ENCODE data around the gene BRME1. TPM values are rescaled to one million over a fixed set of nuclear protein-coding genes. Genes with fewer than 3 reads are reported as not detected.

BRME1 gene
- total RNA-seq, 1 experiment from 2014 or later: 1.7 TPM

DNA sequence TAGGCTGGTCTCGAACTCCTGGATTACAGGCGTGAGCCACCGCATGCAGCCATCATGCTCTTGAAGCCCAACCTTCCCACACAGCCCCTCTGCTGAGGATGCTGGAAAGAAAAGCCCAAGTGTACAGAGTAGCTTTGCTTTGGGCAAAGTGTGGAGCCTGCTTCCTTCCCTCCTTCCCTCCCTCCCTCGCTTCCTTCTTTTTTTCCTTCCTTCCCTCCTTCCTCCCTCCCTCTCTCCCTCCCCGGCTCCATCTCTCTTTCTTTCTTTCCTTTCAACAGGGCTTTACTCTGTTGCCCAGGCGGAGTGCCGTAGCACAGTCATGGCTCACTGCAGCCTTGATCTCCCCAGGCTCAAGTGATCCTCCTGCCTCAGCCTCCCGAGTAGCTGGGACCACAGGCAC, 2.8 kb upstream of the BRME1 start:
- Histone ChIP-seq H3K27me3 (ENCODE audit: insufficient read depth, low read length) (no peaks in the 10 kb centered on the region), H3K9me3 (ENCODE audit: control insufficient read depth in 1 of 2, insufficient read depth in 1 of 2, low read depth in 1 of 2, low read length in 2 of 2) (no peaks in the 10 kb centered on the region), H3K4me1 (ENCODE audit: control insufficient read depth in 1 of 2, insufficient read depth in 2 of 2, low read length in 2 of 2) (peaks cover 9 to 12% of the 10 kb centered on the region in 2 experiments; a peak in 2 of 4 replicates), H3K4me2 (ENCODE audit: low read length) (no peak overlapping the region), H3K27ac (ENCODE audit: low read depth, low read length) (no peak overlapping the region), H3K4me3 (replicated peaks in 1 of 2; ENCODE audit: low read depth in 1 of 2, low read length in 2 of 2) (no peak overlapping the region), H3K9ac (ENCODE audit: low read length) (no peak overlapping the region), H3K9me2 (ENCODE audit: insufficient read depth) (no peaks in the 10 kb centered on the region), H4K20me1 (ENCODE audit: insufficient read depth) (no peaks in the 10 kb centered on the region), H2AFZ (ENCODE audit: low read depth, low read length, poor library complexity, severe bottlenecking) (no peak overlapping the region), H3K79me2 (ENCODE audit: insufficient read depth, low read length) (peaks cover 5% of the 10 kb centered on the region), H3K36me3 (ENCODE audit: control insufficient read depth in 1 of 2, insufficient read depth in 2 of 2, low read length in 2 of 2) (peaks cover 4 to 12% of the 10 kb centered on the region in 2 experiments; a peak in 3 of 4 replicates)
- POLR2A ChIA-PET: no interaction called here
- DNase-seq (ENCODE audit: low read depth, low spot score) (no peak), ATAC-seq (no peak)
- TF ChIP-seq CEBPB (IDR thresholded peaks at IDR 0.05; ENCODE audit: low read depth): no peak
- TF ChIP-seq POLR2AphosphoS5 (IDR thresholded peaks at IDR 0.05; ENCODE audit: low read depth, low read length): no peak
- TF ChIP-seq ELF1 (IDR thresholded peaks at IDR 0.05; ENCODE audit: borderline replicate concordance, low read depth): no peak
- no peak for TF ChIP-seq YY1 (IDR thresholded peaks at IDR 0.05; ENCODE audit: extremely low read depth, insufficient replicate concordance, low read depth, low read length)
- TF ChIP-seq JUND (IDR thresholded peaks at IDR 0.05): no peak
- TF ChIP-seq, protein P1, sequence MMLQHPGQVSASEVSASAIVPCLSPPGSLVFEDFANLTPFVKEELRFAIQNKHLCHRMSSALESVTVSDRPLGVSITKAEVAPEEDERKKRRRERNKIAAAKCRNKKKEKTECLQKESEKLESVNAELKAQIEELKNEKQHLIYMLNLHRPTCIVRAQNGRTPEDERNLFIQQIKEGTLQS (IDR thresholded peaks at IDR 0.05): no peak
- TF ChIP-seq ZNF274 (IDR thresholded peaks at IDR 0.05; ENCODE audit: low read depth, low read length): no peak
- CTCF ChIA-PET: no interaction called here
- RAD21 ChIA-PET (ENCODE audit: low non-redundant PET in 1 of 2, low total read pairs in 2 of 2, uncharacterized antibody in 2 of 2, unreplicated experiment in 2 of 2): no interaction called here
- BruUV-seq (replicated peaks): no TSS peak
- intact Hi-C loops (cut with micrococcal nuclease): no loop called here

DNA sequence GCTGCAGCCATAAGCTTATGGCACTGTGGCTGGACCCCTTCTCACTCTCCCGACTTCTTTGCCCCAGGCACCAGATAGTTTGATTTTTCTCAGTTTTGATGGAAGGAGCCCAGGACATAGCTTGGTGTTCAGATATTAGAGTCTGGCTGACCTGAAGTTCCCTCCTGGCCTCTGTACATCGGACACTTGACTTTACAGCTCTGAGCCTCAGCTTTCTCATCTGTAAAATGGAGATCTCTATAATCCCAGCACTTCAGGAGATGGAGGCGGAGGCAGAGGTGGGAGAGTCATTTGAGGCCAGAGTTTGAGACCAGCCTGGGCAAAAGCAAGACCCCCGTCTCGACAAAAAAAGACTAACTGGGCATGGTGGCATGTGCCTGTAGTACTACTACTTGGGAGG, 993 bp upstream of the BRME1 start:
- DNase-seq (ENCODE audit: low read depth, low spot score) (no peak), ATAC-seq (no peak)
- H3K4me2 ChIP-seq (ENCODE audit: low read length): peak overlapping the region; percentile 93
- H2AFZ ChIP-seq (ENCODE audit: low read depth, low read length, poor library complexity, severe bottlenecking): no peak overlapping the region
- H4K20me1 ChIP-seq (ENCODE audit: insufficient read depth): no peaks in the 10 kb centered on the region
- intact Hi-C loops (cut with micrococcal nuclease): loop anchor here (1.0 kb wide), 1 partner anchor 166 kb away; no protein-coding TSS in a partner anchor
- peaks cover 9 to 16% of the 10 kb centered on the region in 2 experiments; a peak in 3 of 4 replicates for H3K4me1 ChIP-seq (ENCODE audit: control insufficient read depth in 1 of 2, insufficient read depth in 2 of 2, low read length in 2 of 2)
- H3K9me3 ChIP-seq (ENCODE audit: control insufficient read depth in 1 of 2, insufficient read depth in 1 of 2, low read depth in 1 of 2, low read length in 2 of 2): no peaks in the 10 kb centered on the region
- CTCF ChIA-PET: no interaction called here
- H3K27me3 ChIP-seq (ENCODE audit: insufficient read depth, low read length): no peaks in the 10 kb centered on the region
- H3K4me3 ChIP-seq (replicated peaks in 1 of 2; ENCODE audit: low read depth in 1 of 2, low read length in 2 of 2): peak overlapping the region; percentile 69 to 80
- peaks cover 5% of the 10 kb centered on the region for H3K79me2 ChIP-seq (ENCODE audit: insufficient read depth, low read length)
- 0 out of 4 replicates have a peak, but pooled peaks cover 0 to 3% of the 10 kb centered on the region in 2 experiments for H3K36me3 ChIP-seq (ENCODE audit: control insufficient read depth in 1 of 2, insufficient read depth in 2 of 2, low read length in 2 of 2)
- POLR2A ChIA-PET: interaction anchor here (1.0 kb wide), 1 partner anchor 10 kb away, joined by 3 read pairs; no protein-coding TSS in a partner anchor
- RAD21 ChIA-PET (ENCODE audit: low non-redundant PET in 1 of 2, low total read pairs in 2 of 2, uncharacterized antibody in 2 of 2, unreplicated experiment in 2 of 2): interaction anchor here in 1 of 2 experiments (1.2 kb wide), 1 partner anchor 10 kb away, joined by 3 read pairs; no protein-coding TSS in a partner anchor
- H3K27ac ChIP-seq (ENCODE audit: low read depth, low read length): peak overlapping the region; percentile 87; the same call in 1 of the 2 replicates
- BruUV-seq (replicated peaks): TSS peak; percentile 74
- no peaks in the 10 kb centered on the region for H3K9me2 ChIP-seq (ENCODE audit: insufficient read depth)
- H3K9ac ChIP-seq (ENCODE audit: low read length): peak overlapping the region; percentile 77
- TF ChIP-seq CEBPB (IDR thresholded peaks at IDR 0.05; ENCODE audit: low read depth) (no peak), SIN3A (IDR thresholded peaks at IDR 0.05; ENCODE audit: low read depth) (no peak), RAD21 (IDR thresholded peaks at IDR 0.05; ENCODE audit: low read depth) (no peak), EGR1 (IDR thresholded peaks at IDR 0.05; ENCODE audit: low read depth) (no peak), JUND (IDR thresholded peaks at IDR 0.05) (no peak), ZFX (IDR thresholded peaks at IDR 0.05) (no peak), ZNF274 (IDR thresholded peaks at IDR 0.05; ENCODE audit: low read depth, low read length) (no peak), REST (IDR thresholded peaks at IDR 0.05; ENCODE audit: low read depth) (no peak), EZH2phosphoT487 (IDR thresholded peaks at IDR 0.05; ENCODE audit: borderline replicate concordance) (no peak), SP1 (IDR thresholded peaks at IDR 0.05; ENCODE audit: low read depth) (no peak), YY1 (IDR thresholded peaks at IDR 0.05; ENCODE audit: extremely low read depth, insufficient replicate concordance, low read depth, low read length) (no peak)
- TF ChIP-seq, protein P2, sequence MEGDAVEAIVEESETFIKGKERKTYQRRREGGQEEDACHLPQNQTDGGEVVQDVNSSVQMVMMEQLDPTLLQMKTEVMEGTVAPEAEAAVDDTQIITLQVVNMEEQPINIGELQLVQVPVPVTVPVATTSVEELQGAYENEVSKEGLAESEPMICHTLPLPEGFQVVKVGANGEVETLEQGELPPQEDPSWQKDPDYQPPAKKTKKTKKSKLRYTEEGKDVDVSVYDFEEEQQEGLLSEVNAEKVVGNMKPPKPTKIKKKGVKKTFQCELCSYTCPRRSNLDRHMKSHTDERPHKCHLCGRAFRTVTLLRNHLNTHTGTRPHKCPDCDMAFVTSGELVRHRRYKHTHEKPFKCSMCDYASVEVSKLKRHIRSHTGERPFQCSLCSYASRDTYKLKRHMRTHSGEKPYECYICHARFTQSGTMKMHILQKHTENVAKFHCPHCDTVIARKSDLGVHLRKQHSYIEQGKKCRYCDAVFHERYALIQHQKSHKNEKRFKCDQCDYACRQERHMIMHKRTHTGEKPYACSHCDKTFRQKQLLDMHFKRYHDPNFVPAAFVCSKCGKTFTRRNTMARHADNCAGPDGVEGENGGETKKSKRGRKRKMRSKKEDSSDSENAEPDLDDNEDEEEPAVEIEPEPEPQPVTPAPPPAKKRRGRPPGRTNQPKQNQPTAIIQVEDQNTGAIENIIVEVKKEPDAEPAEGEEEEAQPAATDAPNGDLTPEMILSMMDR (IDR thresholded peaks at IDR 0.05 in 2 of 3, conservative IDR thresholded peaks at IDR 0.05 in 1 of 3; ENCODE audit: borderline replicate concordance in 1 of 3, insufficient read depth in 1 of 3, low read depth in 2 of 3, low read length in 2 of 3): no peak
